ENCODE data around the gene FBP2. TPM values are rescaled to one million over a fixed set of nuclear protein-coding genes. Genes with fewer than 3 reads are reported as not detected.

FBP2 gene
- total RNA-seq, 6 experiments from 2014 or later, result not detected

- 83% methylated on average over 1 of the region's 3 CpGs for WGBS (ENCODE audit: insufficient coverage, low coverage, low lambda C conversion rate, missing lambda C conversion rate)
- TF ChIP-seq, protein P1, sequence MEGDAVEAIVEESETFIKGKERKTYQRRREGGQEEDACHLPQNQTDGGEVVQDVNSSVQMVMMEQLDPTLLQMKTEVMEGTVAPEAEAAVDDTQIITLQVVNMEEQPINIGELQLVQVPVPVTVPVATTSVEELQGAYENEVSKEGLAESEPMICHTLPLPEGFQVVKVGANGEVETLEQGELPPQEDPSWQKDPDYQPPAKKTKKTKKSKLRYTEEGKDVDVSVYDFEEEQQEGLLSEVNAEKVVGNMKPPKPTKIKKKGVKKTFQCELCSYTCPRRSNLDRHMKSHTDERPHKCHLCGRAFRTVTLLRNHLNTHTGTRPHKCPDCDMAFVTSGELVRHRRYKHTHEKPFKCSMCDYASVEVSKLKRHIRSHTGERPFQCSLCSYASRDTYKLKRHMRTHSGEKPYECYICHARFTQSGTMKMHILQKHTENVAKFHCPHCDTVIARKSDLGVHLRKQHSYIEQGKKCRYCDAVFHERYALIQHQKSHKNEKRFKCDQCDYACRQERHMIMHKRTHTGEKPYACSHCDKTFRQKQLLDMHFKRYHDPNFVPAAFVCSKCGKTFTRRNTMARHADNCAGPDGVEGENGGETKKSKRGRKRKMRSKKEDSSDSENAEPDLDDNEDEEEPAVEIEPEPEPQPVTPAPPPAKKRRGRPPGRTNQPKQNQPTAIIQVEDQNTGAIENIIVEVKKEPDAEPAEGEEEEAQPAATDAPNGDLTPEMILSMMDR (IDR thresholded peaks at IDR 0.05), result no peak
- no peak for TF ChIP-seq POLR2A (IDR thresholded peaks at IDR 0.05)
- Histone ChIP-seq H3K4me3 (no peak overlapping the region), H3K4me1 (peaks cover 0 to 31% (median 17%) of the 10 kb centered on the region in 4 donors), H3K36me3 (peaks cover 0 to 37% (median 17%) of the 10 kb centered on the region in 4 donors), H3K9me3 (no peaks in the 10 kb centered on the region), H3K27me3 (no peaks in the 10 kb centered on the region), H3K27ac (no peak overlapping the region)
- no peak for DNase-seq
- intact Hi-C loops (cut with DNase I), result no loop called here
- ATAC-seq, result no peak
Measured at GRCh38 chr9:94611638-94612068, 18.0 kb upstream of the FBP2 start.

- Histone ChIP-seq H3K4me1 (peaks cover 0 to 32% (median 17%) of the 10 kb centered on the region in 4 donors), H3K4me3 (no peak overlapping the region), H3K27me3 (no peaks in the 10 kb centered on the region), H3K9me3 (no peaks in the 10 kb centered on the region), H3K27ac (peak overlapping the region in 1 of 3 donors; percentile 89), H3K36me3 (peaks cover 0 to 36% (median 20%) of the 10 kb centered on the region in 4 donors)
- whole genome bisulfite sequencing (ENCODE audit: insufficient coverage, low coverage, low lambda C conversion rate, missing lambda C conversion rate), result 72% methylated on average over 6 of the region's 6 CpGs
- TF ChIP-seq, protein P1 (IDR thresholded peaks at IDR 0.05), result no peak
- no peak for TF ChIP-seq POLR2A (IDR thresholded peaks at IDR 0.05)
- no peak for DNase-seq
- intact Hi-C loops (cut with DNase I), result no loop called here
- ATAC-seq, result no peak
Measured at GRCh38 chr9:94610181-94610606, 16.6 kb upstream of the FBP2 start.

GRCh38 chr9:94607423-94607691 lies 13.7 kb upstream of the FBP2 start:
- no peak for DNase-seq
- Histone ChIP-seq H3K9me3 (no peaks in the 10 kb centered on the region), H3K27me3 (no peaks in the 10 kb centered on the region), H3K27ac (peak overlapping the region in 2 of 3 donors; percentile 88 to 89), H3K36me3 (peaks cover 0 to 56% (median 29%) of the 10 kb centered on the region in 4 donors), H3K4me1 (peaks cover 0 to 32% (median 17%) of the 10 kb centered on the region in 4 donors), H3K4me3 (no peak overlapping the region)
- intact Hi-C loops (cut with DNase I), result no loop called here
- 88% methylated on average over 7 of the region's 8 CpGs for WGBS (ENCODE audit: insufficient coverage, low coverage, low lambda C conversion rate, missing lambda C conversion rate)
- no peak for ATAC-seq
- TF ChIP-seq, protein P1 (IDR thresholded peaks at IDR 0.05), result no peak
- TF ChIP-seq POLR2A (IDR thresholded peaks at IDR 0.05), result no peak

DNA sequence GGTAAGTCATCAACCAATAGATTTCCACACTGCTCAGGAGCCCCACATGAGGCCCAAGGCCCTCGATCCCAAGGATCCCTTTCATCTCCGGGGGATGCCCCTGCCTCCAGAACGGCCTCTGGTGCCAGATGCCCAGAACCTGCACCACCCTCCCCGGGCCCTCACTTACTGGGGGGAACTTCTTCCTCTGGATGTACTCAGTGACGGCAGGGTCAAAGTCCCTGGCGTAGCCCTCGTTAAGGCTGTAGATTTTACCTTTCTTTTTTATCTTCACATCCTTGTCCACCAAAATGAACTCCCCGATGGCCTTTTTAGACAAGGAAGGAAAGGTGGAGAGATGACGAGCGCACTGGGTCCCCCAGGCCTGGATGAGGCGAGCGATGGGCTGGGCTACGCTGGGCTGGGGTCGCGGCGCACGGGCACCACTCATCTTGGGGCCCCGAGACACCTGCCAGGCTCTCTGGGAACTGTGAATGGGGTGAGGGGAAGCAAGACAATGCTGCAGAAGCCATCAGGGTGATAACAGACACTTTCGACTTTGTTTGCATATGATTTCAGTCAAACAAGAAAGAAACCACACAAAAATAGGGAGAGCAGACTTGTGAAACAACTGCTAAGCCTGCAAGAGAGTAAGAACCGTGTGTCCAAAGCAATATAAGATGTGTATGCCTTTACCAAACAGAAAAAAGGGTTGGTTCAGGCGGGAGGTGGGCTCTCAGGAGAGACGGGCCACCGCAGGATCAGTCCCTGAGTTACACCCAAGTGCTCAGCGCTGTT lies 13.2 kb upstream of the FBP2 start:
- DNase-seq, result no peak
- intact Hi-C loops (cut with DNase I), result no loop called here
- TF ChIP-seq, protein P1 (IDR thresholded peaks at IDR 0.05), result no peak
- no peak for TF ChIP-seq POLR2A (IDR thresholded peaks at IDR 0.05)
- Histone ChIP-seq H3K4me3 (no peak overlapping the region), H3K9me3 (no peaks in the 10 kb centered on the region), H3K27me3 (no peaks in the 10 kb centered on the region), H3K4me1 (peaks cover 0 to 32% (median 17%) of the 10 kb centered on the region in 4 donors), H3K36me3 (peaks cover 0 to 55% (median 29%) of the 10 kb centered on the region in 4 donors), H3K27ac (peak overlapping the region in 2 of 3 donors; percentile 88 to 89)
- WGBS (ENCODE audit: insufficient coverage, low coverage, low lambda C conversion rate, missing lambda C conversion rate), result 77% methylated on average over 21 of the region's 24 CpGs
- ATAC-seq, result no peak

Measured in right lobe of liver (tissue), 6 donors.